GM13977 (cell line): Measurements from ENCODE around the gene CMTM2.

ENCODE experiments used
- DNase-seq: peaks from one replicate; pipeline ENCODE4 v3.0.0; 2012; ENCODE audit warnings: low spot score
- CTCF ChIP-seq: IDR thresholded peaks from 2 replicates; pipeline ENCODE4 v1.5.1; 2012; ENCODE audit warnings: mild to moderate bottlenecking, control low read depth; ENCODE audit not compliant: insufficient read depth; ENCODE audit errors: extremely low read depth, missing control alignments
- in situ Hi-C: fragments of 300-500 bp; cut with MboI; formaldehyde crosslinking; loops from one replicate; pipeline ENCODE4 v1.12.0; 2022; ENCODE audit warnings: low sequenced_read_pairs, low pct_unique_long_range_greater_than_20kb, mixed read lengths, inconsistent platforms; ENCODE audit not compliant: unreplicated experiment

CMTM2 gene, protein sequence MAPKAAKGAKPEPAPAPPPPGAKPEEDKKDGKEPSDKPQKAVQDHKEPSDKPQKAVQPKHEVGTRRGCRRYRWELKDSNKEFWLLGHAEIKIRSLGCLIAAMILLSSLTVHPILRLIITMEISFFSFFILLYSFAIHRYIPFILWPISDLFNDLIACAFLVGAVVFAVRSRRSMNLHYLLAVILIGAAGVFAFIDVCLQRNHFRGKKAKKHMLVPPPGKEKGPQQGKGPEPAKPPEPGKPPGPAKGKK

DNA sequence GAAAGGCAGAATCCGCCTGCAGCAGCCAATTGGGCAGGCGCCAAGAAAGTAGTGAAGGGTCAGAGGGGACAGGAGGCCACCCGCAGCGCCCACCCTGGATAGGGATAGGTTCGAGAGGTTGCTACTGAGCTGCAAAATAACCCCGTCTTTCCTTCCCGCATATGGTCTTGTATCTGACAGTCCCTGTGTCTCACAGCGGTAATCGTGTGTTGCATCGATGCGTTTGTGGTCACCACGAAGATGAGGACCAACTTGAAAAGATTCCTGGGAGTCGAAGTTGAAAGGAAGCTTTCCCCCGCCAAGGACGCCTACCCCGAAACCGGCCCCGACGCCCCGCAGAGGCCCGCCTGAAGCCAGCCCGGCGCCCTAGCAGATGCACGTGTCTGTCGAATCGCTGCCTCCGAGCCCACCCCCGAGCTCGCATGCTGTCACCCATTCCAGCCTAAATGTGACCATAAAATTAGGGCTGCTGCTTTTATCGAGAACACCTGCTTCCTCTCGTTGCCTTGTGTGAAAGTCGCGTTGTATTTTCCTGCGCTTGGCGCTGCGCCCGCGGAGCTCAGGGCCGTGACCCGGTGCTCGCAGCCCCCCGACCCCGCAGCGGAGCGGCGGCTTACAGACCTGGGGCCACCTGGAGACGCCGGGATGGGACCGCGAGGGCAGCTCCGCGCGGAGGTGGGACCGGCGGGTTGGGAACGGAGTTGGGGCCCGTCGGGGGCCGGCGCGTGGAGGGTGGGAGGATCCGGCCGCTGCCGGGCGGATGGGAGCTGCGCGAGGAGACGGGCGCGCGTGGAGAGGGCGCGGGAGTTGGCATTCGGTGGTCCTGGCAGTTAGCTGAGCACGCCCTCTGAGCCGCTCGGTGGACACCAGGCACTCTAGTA is at the start of gene CMTM2:
Gene CMTM2, plus strand, starts transcription at position 813 of the 881 bp plus-strand sequence. CDS start 145 bp downstream, outside the sequence.
- no peak for TF ChIP-seq CTCF
- peak; percentile 29 for DNase-seq
- in situ Hi-C loops: loop anchor here (25.0 kb wide), 1 partner anchor 167 kb away; no protein-coding TSS in a partner anchor

DNA sequence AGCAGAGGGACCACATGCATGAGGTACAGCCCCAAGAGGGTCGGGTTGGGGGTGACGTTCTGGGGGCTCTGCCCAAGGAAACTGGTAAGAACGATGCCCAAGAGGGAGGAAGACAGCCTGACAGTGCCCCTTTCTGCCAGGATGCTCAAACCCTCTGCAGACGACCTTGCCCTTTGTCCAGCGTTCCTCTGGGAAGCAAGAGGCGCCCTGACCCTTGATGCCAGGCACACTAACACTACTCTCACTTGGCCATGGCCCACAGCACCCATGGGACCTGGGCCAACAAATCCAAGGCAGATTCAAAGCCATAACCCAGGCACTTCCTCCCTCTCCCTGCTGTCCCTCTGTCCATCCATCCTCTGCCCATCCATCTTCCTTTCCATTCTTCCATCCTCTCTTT is 49.8 kb upstream of the CMTM2 start:
- DNase-seq: no peak
- no peak for TF ChIP-seq CTCF
- in situ Hi-C loops: no loop called here

DNA sequence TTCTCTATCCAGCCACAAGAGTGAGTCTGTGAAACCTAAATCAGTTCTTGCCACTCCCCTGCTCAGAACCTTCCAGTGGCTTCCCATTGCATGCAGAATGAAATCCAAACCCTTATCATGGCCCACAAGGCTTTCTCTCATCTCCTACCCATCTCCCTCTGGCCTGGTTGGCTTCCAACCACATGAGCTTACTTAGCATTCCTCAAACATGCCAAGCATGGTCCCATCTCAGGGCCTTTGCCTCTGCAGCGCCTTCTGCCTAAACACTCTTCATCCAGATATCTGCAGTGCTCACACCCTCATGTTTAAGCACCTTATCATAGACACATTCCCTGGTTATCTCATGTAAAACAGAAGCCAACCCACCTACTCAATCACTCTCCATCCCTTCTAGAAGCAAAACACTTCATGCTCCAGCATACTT is 44.9 kb upstream of the CMTM2 start:
- TF ChIP-seq CTCF: no peak
- DNase-seq: no peak
- in situ Hi-C loops: no loop called here

- no peak for TF ChIP-seq CTCF
- no peak for DNase-seq
- in situ Hi-C loops: no loop called here
These were observed 42.7 kb upstream of the CMTM2 start for GRCh38 chr16:66536525-66536924.

DNA sequence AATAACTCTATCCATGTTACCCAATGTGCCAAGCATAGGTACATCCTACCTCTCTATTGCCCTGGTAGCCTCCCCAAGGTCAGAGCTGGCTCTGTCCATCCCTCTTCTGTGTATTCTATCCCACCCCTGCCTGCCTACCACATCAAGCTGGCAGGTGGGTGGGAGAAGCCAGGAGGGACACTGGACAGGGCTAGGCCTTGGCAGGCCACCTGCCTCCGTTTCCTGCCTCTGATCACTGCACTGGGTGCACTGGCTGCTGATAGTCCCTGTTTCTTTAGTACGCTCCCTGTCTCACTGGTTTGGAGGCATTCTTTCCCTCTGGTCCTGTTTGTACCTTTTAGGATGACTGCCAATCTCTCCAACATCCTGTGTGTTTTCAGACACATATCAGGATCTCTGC is 42.0 kb upstream of the CMTM2 start:
- in situ Hi-C loops: no loop called here
- TF ChIP-seq CTCF: no peak
- DNase-seq: no peak

GRCh38 chr16:66538910-66539309 is 40.4 kb upstream of the CMTM2 start:
- in situ Hi-C loops: no loop called here
- no peak for DNase-seq

More at GRCh38 chr16:66538910-66539309, 40.4 kb upstream of the CMTM2 start:
- no peak for TF ChIP-seq CTCF
